Measurements from ENCODE around the gene SLC25A39. TPM values are rescaled to one million over a fixed set of nuclear protein-coding genes. Genes with fewer than 3 reads are reported as not detected.

Gene SLC25A39
- total and polyA plus RNA-seq, 8 donors, result 50.7 to 155 (median 68.2) TPM

DNA sequence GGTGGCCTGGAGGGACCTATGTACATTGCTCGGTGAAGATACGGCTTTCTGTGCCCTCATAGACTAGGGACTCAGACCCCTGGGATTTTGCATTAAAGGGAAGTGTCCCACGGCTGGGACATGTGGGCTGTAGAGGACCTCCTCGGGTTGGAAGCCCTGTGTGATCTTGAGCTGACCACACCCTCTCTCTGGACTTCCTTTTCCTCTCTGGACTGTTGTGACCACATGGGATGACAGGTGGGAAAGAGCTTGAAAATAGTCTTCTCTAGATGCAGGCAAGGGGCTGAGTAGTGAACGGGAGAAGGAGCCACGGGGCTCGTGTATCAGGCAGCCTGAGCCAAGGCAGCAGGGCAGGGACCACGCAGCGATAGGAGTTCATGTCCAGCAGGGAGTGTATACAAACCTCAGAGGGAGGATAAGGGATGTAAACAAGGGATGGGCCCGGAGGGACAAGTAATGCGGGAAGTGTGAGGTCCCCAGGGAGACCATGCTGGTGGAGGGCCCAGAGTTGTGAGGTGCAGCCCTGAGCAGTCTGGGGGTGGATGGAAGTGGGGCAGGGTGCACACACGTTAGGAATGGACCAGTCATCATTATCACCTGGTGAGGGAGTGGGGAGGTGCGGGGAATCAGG lies 52.2 kb downstream of the SLC25A39 start:
- Histone ChIP-seq H3K36me3 (no peaks in the 10 kb centered on the region), H3K9me3 (no peaks in the 10 kb centered on the region), H3K27ac (no peak overlapping the region), H3K4me3 (no peak overlapping the region), H3K27me3 (no peaks in the 10 kb centered on the region), H3K4me1 (no peaks in the 10 kb centered on the region)
- TF ChIP-seq, protein P1, sequence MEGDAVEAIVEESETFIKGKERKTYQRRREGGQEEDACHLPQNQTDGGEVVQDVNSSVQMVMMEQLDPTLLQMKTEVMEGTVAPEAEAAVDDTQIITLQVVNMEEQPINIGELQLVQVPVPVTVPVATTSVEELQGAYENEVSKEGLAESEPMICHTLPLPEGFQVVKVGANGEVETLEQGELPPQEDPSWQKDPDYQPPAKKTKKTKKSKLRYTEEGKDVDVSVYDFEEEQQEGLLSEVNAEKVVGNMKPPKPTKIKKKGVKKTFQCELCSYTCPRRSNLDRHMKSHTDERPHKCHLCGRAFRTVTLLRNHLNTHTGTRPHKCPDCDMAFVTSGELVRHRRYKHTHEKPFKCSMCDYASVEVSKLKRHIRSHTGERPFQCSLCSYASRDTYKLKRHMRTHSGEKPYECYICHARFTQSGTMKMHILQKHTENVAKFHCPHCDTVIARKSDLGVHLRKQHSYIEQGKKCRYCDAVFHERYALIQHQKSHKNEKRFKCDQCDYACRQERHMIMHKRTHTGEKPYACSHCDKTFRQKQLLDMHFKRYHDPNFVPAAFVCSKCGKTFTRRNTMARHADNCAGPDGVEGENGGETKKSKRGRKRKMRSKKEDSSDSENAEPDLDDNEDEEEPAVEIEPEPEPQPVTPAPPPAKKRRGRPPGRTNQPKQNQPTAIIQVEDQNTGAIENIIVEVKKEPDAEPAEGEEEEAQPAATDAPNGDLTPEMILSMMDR (IDR thresholded peaks at IDR 0.05), result no peak
- no peak for DNase-seq
- ATAC-seq, result no peak
- intact Hi-C loops (cut with DNase I), result no loop called here
- FAIRE-seq, result no peak
- 61 to 62% methylated on average over 13 of the region's 13 CpGs for WGBS, 2 donors

Other genes with a start within 250 kb of the SLC25A39 start
- 10 to 100 TPM; 10.9 to 32.1 (median 16.1) TPM for gene HDAC5, start 201.2 kb downstream of the SLC25A39 start, total RNA-seq
- gene HDAC5, start 201.2 kb downstream of the SLC25A39 start, polyA plus RNA-seq, result 10 to 100 TPM; 25.8 to 38.1 TPM
- gene HROB, start 182.9 kb downstream of the SLC25A39 start, total RNA-seq, result under 1 TPM; 0.09 to 0.97 (median 0.45) TPM
- gene HROB, start 182.9 kb downstream of the SLC25A39 start, polyA plus RNA-seq, result under 1 TPM; 0.27 to 0.40 TPM
- gene ASB16, start 154.1 kb downstream of the SLC25A39 start, total RNA-seq, result 1 to 10 TPM; 1.1 to 3.9 (median 2.3) TPM
- gene ASB16, start 154.1 kb downstream of the SLC25A39 start, polyA plus RNA-seq, result 1 to 10 TPM; 1.9 to 2.9 TPM
- 10 to 100 TPM; 10.4 to 24.6 (median 14.8) TPM for gene TMUB2, start 137.9 kb downstream of the SLC25A39 start, total RNA-seq
- gene TMUB2, start 137.9 kb downstream of the SLC25A39 start, polyA plus RNA-seq, result 10 to 100 TPM; 42.2 to 50.9 TPM
- gene ATXN7L3, start 124.9 kb downstream of the SLC25A39 start, total RNA-seq, result 10 to 100 TPM; 21.1 to 38.0 (median 24.5) TPM
- 10 to 100 TPM; 29.8 to 32.0 TPM for gene ATXN7L3, start 124.9 kb downstream of the SLC25A39 start, polyA plus RNA-seq
- 10 to 100 TPM; 31.9 to 51.8 (median 35.6) TPM for gene UBTF, start 105.1 kb downstream of the SLC25A39 start, total RNA-seq
- gene UBTF, start 105.1 kb downstream of the SLC25A39 start, polyA plus RNA-seq, result 10 to 100 TPM; 40.9 to 44.1 TPM
- gene SLC4A1, start 56.7 kb downstream of the SLC25A39 start, total RNA-seq, result under 1 TPM in 2 of 6 donors, not detected in 4; 0.24 to 0.37 TPM
- gene SLC4A1, start 56.7 kb downstream of the SLC25A39 start, polyA plus RNA-seq, result not detected
- 1 to 10 TPM in 5 of 6 donors, under 1 TPM in 1; 0.56 to 5.0 (median 2.9) TPM for gene RUNDC3A, start 16.2 kb downstream of the SLC25A39 start, total RNA-seq
- 10 to 100 TPM; 24.0 to 59.4 TPM for gene RUNDC3A, start 16.2 kb downstream of the SLC25A39 start, polyA plus RNA-seq
- gene GRN, start 20.5 kb upstream of the SLC25A39 start, total RNA-seq, result 100 to 1,000 TPM in 2 of 6 donors, 10 to 100 TPM in 4; 48.0 to 229 (median 69.6) TPM
- 100 to 1,000 TPM in 1 of 2 donors, 10 to 100 TPM in 1; 55.7 to 100 TPM for gene GRN, start 20.5 kb upstream of the SLC25A39 start, polyA plus RNA-seq
- under 1 TPM; 0.24 to 0.97 (median 0.44) TPM for gene FAM171A2, start 39.0 kb upstream of the SLC25A39 start, total RNA-seq
- 1 to 10 TPM in 1 of 2 donors, under 1 TPM in 1; 0.87 to 1.3 TPM for gene FAM171A2, start 39.0 kb upstream of the SLC25A39 start, polyA plus RNA-seq
- under 1 TPM; 0.09 to 0.61 (median 0.46) TPM for gene ITGA2B, start 64.8 kb upstream of the SLC25A39 start, total RNA-seq
- gene ITGA2B, start 64.8 kb upstream of the SLC25A39 start, polyA plus RNA-seq, result under 1 TPM; 0.42 to 0.53 TPM
- 10 to 100 TPM; 13.2 to 23.2 (median 14.5) TPM for gene GPATCH8, start 178.6 kb upstream of the SLC25A39 start, total RNA-seq
- gene GPATCH8, start 178.6 kb upstream of the SLC25A39 start, polyA plus RNA-seq, result 10 to 100 TPM in 1 of 2 donors, 1 to 10 TPM in 1; 9.8 to 10.5 TPM
- gene FZD2, start 232.7 kb upstream of the SLC25A39 start, total RNA-seq, result 1 to 10 TPM in 3 of 6 donors, under 1 TPM in 3; 0.57 to 3.6 (median 1.3) TPM
- gene FZD2, start 232.7 kb upstream of the SLC25A39 start, polyA plus RNA-seq, result under 1 TPM; 0.16 to 0.91 TPM